ENCODE data around the gene TMEM53. TPM values are rescaled to one million over a fixed set of nuclear protein-coding genes. Genes with fewer than 3 reads are reported as not detected.

The TMEM53 gene
- total RNA-seq, 1 experiment from 2014 or later, result 3.3 TPM

DNA sequence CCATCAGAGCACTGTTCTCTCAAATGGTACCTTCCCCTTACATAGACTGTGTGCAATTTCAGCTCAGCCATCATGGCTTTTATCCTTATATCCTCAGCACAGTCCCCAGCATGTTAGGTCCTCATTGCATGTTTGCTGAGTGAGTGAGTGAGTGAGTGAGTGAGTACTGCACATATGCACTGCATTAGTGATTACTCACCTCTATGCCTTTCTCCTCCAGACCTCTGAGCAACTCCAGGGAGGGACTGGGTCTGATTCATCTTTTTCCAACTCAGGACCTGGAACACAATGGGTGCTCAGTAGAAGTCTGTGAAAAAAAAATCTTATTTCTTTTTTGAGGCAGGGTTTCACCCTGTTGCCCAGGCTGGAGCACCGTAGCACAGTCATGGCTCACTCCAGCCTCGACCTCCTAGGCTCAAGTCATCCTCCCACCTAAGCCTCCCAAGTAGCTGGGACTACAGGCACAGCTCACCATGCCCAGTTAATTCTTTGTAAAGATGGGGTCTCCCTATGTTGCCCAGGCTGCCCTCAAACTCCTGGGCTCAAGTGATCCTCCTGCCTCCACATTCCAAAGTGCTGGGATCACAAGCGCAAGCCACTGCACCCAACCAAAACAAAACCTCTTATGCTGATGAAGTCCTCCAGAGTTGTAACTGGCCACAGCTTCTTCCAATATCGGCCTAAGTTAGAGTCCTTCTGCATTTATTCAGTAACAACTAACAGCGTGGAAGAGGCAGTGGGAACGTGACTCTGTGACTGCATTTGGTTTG is 33.0 kb upstream of the TMEM53 start:
- ChIA-PET POLR2A (ENCODE audit: low non-redundant PET) (no interaction called here), CTCF (no interaction called here)
- BruUV-seq (replicated peaks), result no TSS peak
- no peak for DNase-seq (ENCODE audit: low spot score)
- Histone ChIP-seq H3K27ac (ENCODE audit: low read depth, low read length, poor library complexity, severe bottlenecking) (no peak overlapping the region), H3K36me3 (ENCODE audit: insufficient read depth, low read length, poor library complexity, severe bottlenecking) (no peaks in the 10 kb centered on the region), H3K9me3 (ENCODE audit: low read depth, low read length, poor library complexity, severe bottlenecking) (no peaks in the 10 kb centered on the region), H3K4me1 (ENCODE audit: insufficient read depth, low read length, poor library complexity, severe bottlenecking) (no peaks in the 10 kb centered on the region), H3K27me3 (replicated peaks; ENCODE audit: insufficient read depth, low read depth, low read length, poor library complexity) (no peaks in the 10 kb centered on the region), H3K4me3 (ENCODE audit: low read depth, low read length, poor library complexity, severe bottlenecking) (no peak overlapping the region)
- intact Hi-C loops (cut with micrococcal nuclease; ENCODE audit: unreplicated experiment), result no loop called here
- TF ChIP-seq, protein P1, sequence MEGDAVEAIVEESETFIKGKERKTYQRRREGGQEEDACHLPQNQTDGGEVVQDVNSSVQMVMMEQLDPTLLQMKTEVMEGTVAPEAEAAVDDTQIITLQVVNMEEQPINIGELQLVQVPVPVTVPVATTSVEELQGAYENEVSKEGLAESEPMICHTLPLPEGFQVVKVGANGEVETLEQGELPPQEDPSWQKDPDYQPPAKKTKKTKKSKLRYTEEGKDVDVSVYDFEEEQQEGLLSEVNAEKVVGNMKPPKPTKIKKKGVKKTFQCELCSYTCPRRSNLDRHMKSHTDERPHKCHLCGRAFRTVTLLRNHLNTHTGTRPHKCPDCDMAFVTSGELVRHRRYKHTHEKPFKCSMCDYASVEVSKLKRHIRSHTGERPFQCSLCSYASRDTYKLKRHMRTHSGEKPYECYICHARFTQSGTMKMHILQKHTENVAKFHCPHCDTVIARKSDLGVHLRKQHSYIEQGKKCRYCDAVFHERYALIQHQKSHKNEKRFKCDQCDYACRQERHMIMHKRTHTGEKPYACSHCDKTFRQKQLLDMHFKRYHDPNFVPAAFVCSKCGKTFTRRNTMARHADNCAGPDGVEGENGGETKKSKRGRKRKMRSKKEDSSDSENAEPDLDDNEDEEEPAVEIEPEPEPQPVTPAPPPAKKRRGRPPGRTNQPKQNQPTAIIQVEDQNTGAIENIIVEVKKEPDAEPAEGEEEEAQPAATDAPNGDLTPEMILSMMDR (conservative IDR thresholded peaks at IDR 0.05; ENCODE audit: low read depth, low read length), result no peak
- no peak for TF ChIP-seq EZH2 (IDR thresholded peaks at IDR 0.05; ENCODE audit: borderline replicate concordance, low read depth, low read length, poor library complexity, severe bottlenecking)

DNA sequence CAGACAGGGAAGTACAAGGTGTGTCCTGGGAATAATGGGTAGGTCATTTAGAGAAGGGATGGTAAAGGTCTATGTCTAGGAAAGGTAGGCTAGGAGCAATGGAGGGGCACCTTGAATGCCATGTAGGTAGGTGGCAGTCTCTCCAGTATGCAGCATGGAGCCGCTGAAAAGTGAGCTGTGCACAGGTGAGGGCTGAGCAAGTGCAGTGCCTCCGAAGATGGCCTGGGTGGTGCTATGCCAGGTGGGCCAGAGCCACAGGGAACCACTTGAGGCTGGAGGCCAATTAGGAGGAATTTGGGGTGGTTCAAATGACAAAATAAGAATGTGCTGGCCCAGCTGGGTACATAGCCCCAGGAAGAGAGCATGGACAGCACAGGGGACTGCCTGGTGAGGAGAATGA is 31.7 kb upstream of the TMEM53 start:
- Histone ChIP-seq H3K27ac (ENCODE audit: low read depth, low read length, poor library complexity, severe bottlenecking) (no peak overlapping the region), H3K4me3 (ENCODE audit: low read depth, low read length, poor library complexity, severe bottlenecking) (no peak overlapping the region), H3K4me1 (ENCODE audit: insufficient read depth, low read length, poor library complexity, severe bottlenecking) (no peaks in the 10 kb centered on the region), H3K36me3 (ENCODE audit: insufficient read depth, low read length, poor library complexity, severe bottlenecking) (no peaks in the 10 kb centered on the region), H3K9me3 (ENCODE audit: low read depth, low read length, poor library complexity, severe bottlenecking) (no peaks in the 10 kb centered on the region), H3K27me3 (replicated peaks; ENCODE audit: insufficient read depth, low read depth, low read length, poor library complexity) (no peaks in the 10 kb centered on the region)
- intact Hi-C loops (cut with micrococcal nuclease; ENCODE audit: unreplicated experiment), result no loop called here
- BruUV-seq (replicated peaks), result no TSS peak
- DNase-seq (ENCODE audit: low spot score), result no peak
- TF ChIP-seq, protein P1 (conservative IDR thresholded peaks at IDR 0.05; ENCODE audit: low read depth, low read length), result no peak
- TF ChIP-seq EZH2 (IDR thresholded peaks at IDR 0.05; ENCODE audit: borderline replicate concordance, low read depth, low read length, poor library complexity, severe bottlenecking), result no peak
- POLR2A ChIA-PET (ENCODE audit: low non-redundant PET), result no interaction called here
- CTCF ChIA-PET, result no interaction called here

DNA sequence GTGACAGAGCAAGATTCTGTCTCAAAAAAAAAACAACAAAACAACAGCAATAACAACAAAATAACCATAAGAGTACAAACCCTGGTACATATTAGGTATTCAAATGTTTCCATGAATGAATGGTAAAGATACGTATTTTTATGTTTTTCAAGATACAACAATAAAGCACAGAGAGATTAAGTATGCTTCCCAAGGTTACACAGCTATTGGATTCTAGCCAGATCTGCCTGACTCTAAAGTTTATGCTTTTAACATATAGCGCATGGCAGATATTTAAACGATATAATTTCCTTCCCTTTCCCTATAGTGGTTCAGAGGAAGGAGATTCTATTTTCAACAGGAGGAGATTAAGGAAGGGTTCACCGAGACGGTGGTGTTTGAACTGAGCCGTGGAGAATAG is 31.2 kb upstream of the TMEM53 start:
- no peak for DNase-seq (ENCODE audit: low spot score)
- TF ChIP-seq EZH2 (IDR thresholded peaks at IDR 0.05; ENCODE audit: borderline replicate concordance, low read depth, low read length, poor library complexity, severe bottlenecking), result no peak
- TF ChIP-seq, protein P1 (conservative IDR thresholded peaks at IDR 0.05; ENCODE audit: low read depth, low read length), result no peak
- intact Hi-C loops (cut with micrococcal nuclease; ENCODE audit: unreplicated experiment), result no loop called here
- Histone ChIP-seq H3K9me3 (ENCODE audit: low read depth, low read length, poor library complexity, severe bottlenecking) (no peaks in the 10 kb centered on the region), H3K4me1 (ENCODE audit: insufficient read depth, low read length, poor library complexity, severe bottlenecking) (no peaks in the 10 kb centered on the region), H3K36me3 (ENCODE audit: insufficient read depth, low read length, poor library complexity, severe bottlenecking) (no peaks in the 10 kb centered on the region), H3K4me3 (ENCODE audit: low read depth, low read length, poor library complexity, severe bottlenecking) (no peak overlapping the region), H3K27me3 (replicated peaks; ENCODE audit: insufficient read depth, low read depth, low read length, poor library complexity) (no peaks in the 10 kb centered on the region), H3K27ac (ENCODE audit: low read depth, low read length, poor library complexity, severe bottlenecking) (no peak overlapping the region)
- no TSS peak for BruUV-seq (replicated peaks)
- POLR2A ChIA-PET (ENCODE audit: low non-redundant PET), result no interaction called here
- CTCF ChIA-PET, result no interaction called here
